Thyroid gland (tissue), 4 donors: Measurements from ENCODE around the gene PLCB4.

Experiments
- CTCF ChIP-seq, 6 experiments: fragments of 200-600 bp in 3 of 6; fragments of 450-650 bp in 3 of 6; sonication (generic) in 3 of 6; IDR thresholded peaks; one replicate each; pipeline ENCODE4 v1.5.1; 2016 to 2019; ENCODE audit warnings: antibody characterized with exemption in 6 of 6, mild to moderate bottlenecking in 2 of 6, inconsistent platforms in 1 of 6, moderate library complexity in 1 of 6
- POLR2A ChIP-seq, 2 donors: fragments of 450-650 bp; IDR thresholded peaks; one replicate each; pipeline ENCODE4 v1.6.1; 2017; ENCODE audit warnings: antibody characterized with exemption in 2 of 2, mild to moderate bottlenecking in 2 of 2, moderate library complexity in 1 of 2

GRCh38 chr20:9169409-9169808 lies 100.5 kb downstream of the PLCB4 start:
- TF ChIP-seq CTCF (IDR thresholded peaks at IDR 0.05) (no peak), POLR2A (IDR thresholded peaks at IDR 0.05) (no peak)
